GM12891 (cell line): ENCODE data around the gene ARHGAP15.
A peak's percentile ranks its signal among the peaks of the same experiment; 100 is the strongest.

Source experiments
- DNase-seq: peaks from one replicate; pipeline ENCODE4 v3.0.0; 2011; ENCODE audit warnings: low spot score; ENCODE audit not compliant: insufficient read length
- FAIRE-seq: peaks from 2 replicates; lab custom pipeline; 2011; peaks lifted over from hg19 to GRCh38; lab: Jason Lieb, UNC
- PAX5 ChIP-seq: IDR thresholded peaks from 2 replicates; pipeline ENCODE4 v1.6.1; 2011; ENCODE audit warnings: low read length, moderate library complexity, mild to moderate bottlenecking; ENCODE audit not compliant: insufficient read depth, severe bottlenecking
- POLR2A ChIP-seq: IDR thresholded peaks from 2 replicates; pipeline ENCODE4 v1.6.1; 2011; ENCODE audit warnings: low read depth, low read length, control low read depth
- POLR2AphosphoS5 ChIP-seq: IDR thresholded peaks from 2 replicates; pipeline ENCODE4 v1.6.1; 2011; ENCODE audit warnings: low read depth, low read length, control low read depth
- POU2F2 ChIP-seq: IDR thresholded peaks from 2 replicates; pipeline ENCODE4 v1.6.1; 2011; ENCODE audit warnings: low read depth, mild to moderate bottlenecking, control low read depth, low read length, moderate library complexity
- SPI1 ChIP-seq: IDR thresholded peaks from 2 replicates; pipeline ENCODE4 v1.6.1; 2011; ENCODE audit warnings: low read depth, low read length, control low read depth
- TAF1 ChIP-seq: IDR thresholded peaks from 2 replicates; pipeline ENCODE4 v1.6.1; 2011; ENCODE audit warnings: low read depth, low read length, control low read depth

ARHGAP15 gene

DNA sequence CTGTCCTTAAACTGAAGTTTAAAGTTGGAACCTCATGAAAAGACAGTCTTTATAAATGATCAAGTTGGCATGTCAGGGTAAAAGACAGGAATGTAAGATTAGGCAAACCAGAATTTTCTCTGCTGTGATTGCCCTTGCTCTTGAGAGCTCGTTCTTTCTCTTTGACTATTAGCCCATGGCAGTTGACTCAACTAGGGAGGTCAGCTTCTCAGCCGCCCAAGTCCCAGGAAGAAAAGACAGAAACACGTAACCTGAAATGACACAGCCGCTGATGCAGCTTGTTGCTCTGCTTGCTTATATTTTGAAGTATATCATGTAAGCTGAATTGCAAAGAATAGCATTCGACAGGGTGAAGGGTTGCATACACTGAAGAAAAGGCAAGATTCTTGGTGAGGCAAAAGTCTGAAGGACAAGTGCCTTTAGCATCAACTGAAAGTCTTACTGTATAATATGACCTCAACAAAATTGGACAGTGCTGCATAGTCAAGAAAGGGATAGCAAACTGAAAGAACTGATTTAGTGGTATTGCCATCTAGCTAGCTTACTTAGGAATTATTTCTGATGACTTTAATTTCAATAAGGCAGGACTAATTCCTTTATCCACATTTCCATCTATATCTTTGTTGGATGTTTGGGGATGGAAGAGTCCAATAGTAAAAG lies 54.7 kb downstream of the ARHGAP15 start:
- DNase-seq, result no peak
- no peak for TF ChIP-seq PAX5
- TF ChIP-seq POU2F2, result no peak
- peak; percentile 26 for FAIRE-seq

DNA sequence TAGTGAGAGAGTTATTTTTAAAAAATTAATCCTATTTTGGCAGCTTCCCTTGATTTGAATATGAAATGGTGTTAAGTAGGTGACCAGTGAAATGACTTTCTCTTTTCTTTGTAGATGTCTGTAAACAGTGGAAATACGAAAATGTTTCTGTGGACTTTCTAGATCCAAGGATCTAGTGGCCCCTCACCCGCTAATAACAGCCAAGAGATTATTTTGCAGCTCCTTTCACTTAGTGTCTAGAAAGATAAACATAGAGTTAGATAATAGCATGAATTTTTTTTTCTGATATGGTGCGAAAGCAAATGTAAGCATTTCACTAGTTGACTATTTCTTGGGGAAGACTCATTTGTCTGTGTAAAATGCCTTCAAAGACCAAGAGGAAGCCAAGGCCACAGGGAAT lies 57.7 kb downstream of the ARHGAP15 start:
- FAIRE-seq, result no peak

DNA sequence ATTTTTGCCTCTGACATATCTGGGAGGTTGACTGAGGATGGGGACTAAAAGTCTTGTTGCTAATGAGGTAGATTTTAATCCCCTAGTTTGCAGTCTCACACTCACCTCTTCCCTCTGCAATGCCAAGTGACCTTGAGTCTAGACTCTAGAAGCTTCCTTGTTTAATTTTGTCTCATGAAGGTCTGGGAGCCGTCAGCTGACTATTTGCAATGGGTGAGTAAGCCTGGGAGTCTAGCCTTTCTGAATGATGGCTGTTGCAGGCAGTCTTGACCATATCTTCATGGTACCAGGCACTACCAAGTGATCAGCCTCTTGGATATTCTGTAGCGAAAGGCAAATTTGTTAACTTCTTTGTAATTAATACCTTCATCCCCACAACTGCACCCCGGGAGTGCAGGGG lies 61.2 kb downstream of the ARHGAP15 start:
- DNase-seq (no peak), FAIRE-seq (no peak)
- TF ChIP-seq POLR2A (no peak), TAF1 (no peak), POU2F2 (no peak), PAX5 (no peak)

More for the DNA sequence above, 57.7 kb downstream of the ARHGAP15 start:
- TF ChIP-seq SPI1 (no peak), POU2F2 (no peak), PAX5 (no peak), POLR2A (no peak), POLR2AphosphoS5 (no peak), TAF1 (no peak)
- no peak for DNase-seq

DNA sequence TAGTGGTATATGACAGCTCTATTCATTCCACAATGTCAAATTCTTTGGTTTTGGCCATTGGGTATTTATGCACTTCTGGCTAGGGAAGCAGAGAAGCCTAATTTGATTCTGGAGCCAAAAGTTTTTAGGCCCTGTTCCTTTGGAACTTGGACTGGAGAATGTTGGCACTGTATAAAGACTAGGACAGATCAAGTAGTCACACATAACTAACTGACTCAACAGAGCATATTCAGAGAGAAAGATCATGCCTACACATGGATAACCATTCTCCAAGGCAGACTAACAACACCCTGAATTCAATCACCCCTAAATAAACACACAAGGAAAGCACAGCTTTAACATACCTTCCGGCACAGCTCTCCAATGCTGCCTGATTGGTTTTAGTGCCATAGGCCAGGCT lies 62.9 kb downstream of the ARHGAP15 start:
- no peak for DNase-seq
- TF ChIP-seq PAX5 (no peak), SPI1 (no peak), TAF1 (no peak), POLR2A (no peak), POLR2AphosphoS5 (no peak), POU2F2 (no peak)
- FAIRE-seq, result no peak

DNA sequence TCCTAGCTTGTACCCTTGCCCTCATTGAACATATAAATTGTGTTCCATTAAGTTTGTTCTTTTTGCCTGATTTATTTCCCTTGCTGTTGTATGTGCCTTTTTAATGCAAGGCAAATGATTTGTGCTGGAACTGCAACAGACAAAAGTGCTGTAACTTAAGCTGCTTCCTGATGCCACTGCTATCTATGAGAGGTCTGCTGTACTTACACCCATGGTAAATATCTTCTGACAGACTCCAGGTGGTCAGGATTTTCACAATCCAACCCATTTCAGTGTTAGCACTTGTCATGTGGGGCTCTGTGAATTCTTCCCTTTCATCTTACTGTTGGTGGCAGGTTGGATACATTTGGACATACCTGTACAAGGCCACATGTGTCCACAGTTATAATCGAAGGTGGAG lies 63.5 kb downstream of the ARHGAP15 start:
- FAIRE-seq, result no peak
- no peak for DNase-seq
- TF ChIP-seq POLR2A (no peak), POLR2AphosphoS5 (no peak), TAF1 (no peak)

DNA sequence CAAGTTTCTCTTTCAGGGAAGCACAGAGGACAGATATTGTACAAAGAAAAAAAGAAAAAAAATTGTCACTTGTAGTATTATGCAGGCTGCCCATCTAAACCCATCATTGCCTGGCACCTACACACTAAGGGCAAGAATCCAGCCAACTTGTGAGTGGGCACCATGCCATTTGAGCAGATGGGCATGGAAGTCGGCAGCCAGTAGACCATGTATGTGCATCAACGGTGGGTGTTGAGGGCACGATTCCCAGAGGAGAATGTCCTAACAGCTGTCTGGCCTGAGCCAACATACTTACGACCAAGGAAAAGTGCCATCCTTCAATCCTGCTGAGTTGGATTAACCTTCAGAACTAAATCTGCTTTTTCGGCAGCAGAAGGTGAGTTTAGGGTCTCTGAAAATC lies 63.9 kb downstream of the ARHGAP15 start:
- no peak for DNase-seq
- FAIRE-seq, result peak; percentile 54
- no peak for TF ChIP-seq SPI1
- no peak for TF ChIP-seq TAF1
- TF ChIP-seq POU2F2, result no peak
- TF ChIP-seq POLR2AphosphoS5, result no peak
- TF ChIP-seq POLR2A, result no peak
- TF ChIP-seq PAX5, result no peak

DNA sequence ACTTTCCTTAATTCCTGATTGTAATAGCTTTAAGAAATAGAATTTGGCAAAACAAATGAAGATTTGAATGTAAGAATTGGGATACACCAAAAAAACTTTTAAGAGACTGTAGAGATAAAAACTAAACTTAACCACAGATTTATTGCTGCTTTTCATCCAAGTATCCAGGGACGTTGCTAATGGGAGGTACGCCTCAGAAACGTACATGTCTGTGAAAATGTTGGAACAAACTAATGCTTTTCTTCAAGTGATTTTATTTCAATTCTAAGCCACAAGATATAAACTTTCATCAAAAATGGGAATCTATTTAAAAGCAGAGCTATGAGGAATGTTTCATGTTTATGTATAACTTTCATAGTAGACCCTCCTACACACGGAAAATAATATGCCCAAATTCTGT lies 66.3 kb downstream of the ARHGAP15 start:
- FAIRE-seq (no peak), DNase-seq (no peak)
- no peak for TF ChIP-seq SPI1
- TF ChIP-seq POU2F2, result no peak

DNA sequence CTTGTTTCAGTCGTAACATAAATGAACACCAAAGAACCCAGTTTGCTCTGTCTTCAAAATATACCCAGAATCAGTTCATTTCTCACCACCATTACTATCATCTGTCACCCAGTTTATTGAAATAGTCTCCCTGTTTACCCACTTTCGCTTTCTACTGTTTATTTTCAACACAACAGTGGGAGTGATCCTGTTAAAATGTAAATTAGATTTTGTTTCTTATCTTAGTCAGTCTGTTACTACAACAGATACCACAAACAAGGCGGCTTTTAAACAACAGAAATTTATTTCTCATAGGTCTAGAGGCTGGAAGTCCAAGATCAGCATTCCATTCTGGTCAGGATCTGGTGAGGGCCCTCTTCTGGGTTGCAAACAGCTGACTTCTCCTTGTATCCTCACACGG lies 74.8 kb downstream of the ARHGAP15 start:
- no peak for TF ChIP-seq PAX5
- TF ChIP-seq POLR2A, result no peak
- no peak for TF ChIP-seq POU2F2
- TF ChIP-seq POLR2AphosphoS5, result no peak
- no peak for TF ChIP-seq TAF1
- no peak for TF ChIP-seq SPI1
- FAIRE-seq (no peak), DNase-seq (no peak)

DNA sequence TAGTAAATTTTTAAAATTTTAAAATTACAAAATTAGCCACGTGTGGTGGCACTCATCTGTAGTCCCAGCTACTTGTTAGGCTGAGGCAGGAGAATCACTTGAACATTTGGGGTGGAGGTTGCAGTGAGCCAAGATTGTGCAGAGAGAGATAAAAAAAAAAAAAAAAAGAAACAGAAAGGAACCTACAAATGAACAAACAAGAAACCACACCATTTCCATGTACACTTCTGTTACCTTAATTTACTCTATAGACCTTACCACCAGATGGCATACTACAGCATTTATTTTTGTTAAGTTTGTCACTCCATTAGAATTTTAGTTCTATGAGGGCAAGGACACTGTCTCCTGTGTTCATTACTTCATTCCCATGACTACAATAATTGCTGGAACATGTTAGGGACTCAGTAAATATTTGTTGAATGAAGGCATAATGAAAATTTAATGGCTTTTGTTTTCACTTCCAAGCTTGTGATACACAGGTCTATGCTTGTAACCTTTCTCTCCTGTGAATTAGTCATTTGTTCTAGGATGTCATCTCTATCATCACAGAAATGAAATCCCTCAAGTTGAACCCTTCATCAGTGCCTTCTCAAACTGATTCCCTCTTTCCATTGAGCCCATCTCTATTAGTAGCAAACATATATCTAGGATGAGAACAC lies 76.0 kb downstream of the ARHGAP15 start:
- DNase-seq (no peak), FAIRE-seq (peak; percentile 28)
- TF ChIP-seq POLR2AphosphoS5 (no peak), PAX5 (no peak), SPI1 (no peak), POU2F2 (no peak), POLR2A (no peak), TAF1 (no peak)

DNA sequence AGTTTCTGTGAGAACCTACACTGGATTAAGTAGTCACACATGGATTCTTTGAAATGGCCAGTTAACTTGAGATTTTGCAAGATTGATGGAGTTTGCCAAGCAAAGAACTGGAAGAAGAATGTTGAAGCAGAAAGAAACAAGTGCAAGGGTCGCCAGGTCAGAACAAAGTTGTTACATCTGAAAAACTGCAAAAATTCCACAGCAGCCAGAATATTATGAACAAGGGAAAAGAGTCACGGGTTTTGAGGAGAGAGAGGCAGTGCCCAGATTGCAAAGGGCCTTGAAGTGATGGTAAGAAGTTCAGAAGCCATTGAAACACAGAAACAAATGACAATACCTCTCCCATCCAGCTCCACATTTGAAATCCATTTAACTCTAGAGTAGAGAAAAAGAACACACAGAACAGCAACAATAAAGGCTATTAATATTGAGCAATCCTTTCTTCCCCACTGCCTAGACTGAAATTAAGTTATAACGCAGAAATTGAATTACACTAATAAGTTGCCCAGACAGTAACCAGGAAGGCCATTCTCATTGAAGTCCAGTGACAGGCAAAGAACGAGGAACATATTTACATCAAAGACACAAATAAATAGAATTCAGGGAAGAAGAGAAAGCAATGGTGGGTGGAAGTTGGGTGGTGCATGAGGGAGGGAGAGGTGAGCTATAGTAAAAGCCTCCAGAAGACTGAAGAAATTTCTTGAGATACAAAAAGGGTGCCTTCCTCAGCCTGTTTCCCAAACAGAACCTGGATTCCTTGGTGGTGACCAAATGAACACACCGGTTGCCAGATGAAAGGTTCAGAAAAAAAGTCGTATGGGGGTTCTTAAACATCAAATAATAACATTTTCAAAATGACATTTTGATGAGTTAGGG lies 80.6 kb downstream of the ARHGAP15 start:
- TF ChIP-seq POLR2AphosphoS5, result no peak
- no peak for TF ChIP-seq TAF1
- TF ChIP-seq POLR2A, result no peak
- no peak for TF ChIP-seq POU2F2
- TF ChIP-seq PAX5, result no peak
- no peak for TF ChIP-seq SPI1
- no peak for DNase-seq
- FAIRE-seq, result no peak
